HG02981 (cell line): Measurements from ENCODE around the gene SIMC1.
A peak's percentile ranks its signal among the peaks of the same experiment; 100 is the strongest.
"Not testable (repeated sequence)": the region's sequence is repeated elsewhere in the genome, so short reads cannot be mapped to it uniquely, and the experiment has no call there.

Experiments used
- ATAC-seq: cut with Tn5 transposase; IDR thresholded peaks from one replicate; pipeline ENCODE4 v1.9.1; 2021; ENCODE audit warnings: mild to moderate bottlenecking, moderate library complexity; ENCODE audit not compliant: unreplicated experiment

The SIMC1 gene

GRCh38 chr5:176290057-176290840 lies 52.0 kb downstream of the SIMC1 start:
- not testable (repeated sequence) for ATAC-seq

- not testable (repeated sequence) for ATAC-seq
Measured at GRCh38 chr5:176305356-176305755, 67.1 kb downstream of the SIMC1 start.

GRCh38 chr5:176317534-176318374 lies 79.5 kb downstream of the SIMC1 start:
- ATAC-seq: no peak

GRCh38 chr5:176319827-176320554 lies 81.8 kb downstream of the SIMC1 start:
- ATAC-seq: no peak

- ATAC-seq: no peak
Measured at GRCh38 chr5:176320577-176320976, 82.4 kb downstream of the SIMC1 start.

- no peak for ATAC-seq
Measured at GRCh38 chr5:176334031-176334770, 96.0 kb downstream of the SIMC1 start.

GRCh38 chr5:176337913-176338312 lies 99.7 kb downstream of the SIMC1 start:
- ATAC-seq: no peak

GRCh38 chr5:176339304-176339703 lies 101.1 kb downstream of the SIMC1 start:
- no peak for ATAC-seq

GRCh38 chr5:176341325-176342157 lies 103.3 kb downstream of the SIMC1 start:
- no peak for ATAC-seq

GRCh38 chr5:176342158-176342483 lies 103.9 kb downstream of the SIMC1 start:
- no peak for ATAC-seq

GRCh38 chr5:176342766-176343458 lies 104.7 kb downstream of the SIMC1 start:
- no peak for ATAC-seq

GRCh38 chr5:176350416-176350815 lies 112.2 kb downstream of the SIMC1 start:
- no peak for ATAC-seq

GRCh38 chr5:176352116-176352878 lies 114.1 kb downstream of the SIMC1 start:
- no peak for ATAC-seq

- no peak for ATAC-seq
Measured at GRCh38 chr5:176353533-176353932, 115.3 kb downstream of the SIMC1 start.

- ATAC-seq: no peak
Measured at GRCh38 chr5:176355400-176356178, 117.4 kb downstream of the SIMC1 start.

GRCh38 chr5:176356179-176356566 lies 117.9 kb downstream of the SIMC1 start:
- no peak for ATAC-seq

- ATAC-seq: no peak
Measured at GRCh38 chr5:176359658-176360057, 121.4 kb downstream of the SIMC1 start.

GRCh38 chr5:176360894-176361436 lies 122.7 kb downstream of the SIMC1 start:
- ATAC-seq: peak; percentile 3
